Gastrocnemius medialis (tissue), 4 donors: ENCODE data around the gene HIVEP2. TPM values are rescaled to one million over a fixed set of nuclear protein-coding genes. Genes with fewer than 3 reads are reported as not detected.

Source experiments
- ATAC-seq, 2 donors: fragments of 150-250 bp; one replicate each; pipeline ENCODE4 v1.9.1; 2016
- DNase-seq, 2 donors: peaks; one replicate each; pipeline ENCODE4 v3.0.0-alpha.2; 2019
- H3K27ac ChIP-seq, 4 donors: fragments of 200-600 bp; sonication (generic); 1 replicate in 1 of 4; 2 replicates in 3 of 4; pipeline ENCODE4 v1.5.1; 2016 to 2018; ENCODE audit warnings: mild to moderate bottlenecking in 2 of 4, moderate library complexity in 1 of 4
- H3K27me3 ChIP-seq, 3 donors: fragments of 200-600 bp; sonication (generic) in 2 of 3; 1 replicate in 1 of 3; 2 replicates in 2 of 3; pipeline versions ENCODE4 v1.5.1 to v1.6.0; 2016 to 2019; ENCODE audit warnings: mild to moderate bottlenecking in 1 of 3, moderate library complexity in 1 of 3
- H3K36me3 ChIP-seq, 2 donors: fragments of 200-600 bp; sonication (generic) in 1 of 2; one replicate each; pipeline ENCODE4 v1.5.1; 2017 to 2018
- H3K4me1 ChIP-seq, 2 donors: fragments of 200-600 bp; sonication (generic) in 1 of 2; one replicate each; pipeline ENCODE4 v1.5.1; 2016 to 2017; ENCODE audit warnings: mild to moderate bottlenecking in 2 of 2
- H3K4me3 ChIP-seq, 4 donors: fragments of 200-600 bp; sonication (generic) in 3 of 4; 1 replicate in 1 of 4; 2 replicates in 3 of 4; pipeline ENCODE4 v1.5.1; 2016 to 2019; ENCODE audit warnings: mild to moderate bottlenecking in 2 of 4
- H3K9me3 ChIP-seq, 3 donors: fragments of 200-600 bp; sonication (generic) in 2 of 3; 1 replicate in 1 of 3; 2 replicates in 2 of 3; pipeline ENCODE4 v1.5.1; 2016 to 2019
- POLR2A ChIP-seq, 2 donors: fragments of 450-650 bp; IDR thresholded peaks; one replicate each; pipeline ENCODE4 v1.6.1; 2017; ENCODE audit warnings: antibody characterized with exemption in 2 of 2, mild to moderate bottlenecking in 2 of 2, moderate library complexity in 2 of 2
- in situ Hi-C, 4 donors: fragments of 200-750 bp; cut with MboI; loops; one replicate each; pipeline versions ENCODE4 v1.15.0 to v1.8.0; 2017; ENCODE audit warnings: low sequenced_read_pairs in 4 of 4
- intact Hi-C: fragments of 100-400 bp; cut with DNase I; formaldehyde crosslinking; loops from one replicate; pipeline ENCODE4 v1.15.1; 2023; ENCODE audit warnings: low total_unique reads
- total RNA-seq, 4 donors: library from RNA; depleted of rRNA; stranded (reverse); fragments of >200 nt; gene quantifications; one replicate each; pipeline versions ENCODE4 v1.1.0 to v1.2.3, GENCODE V29; 2016
- TF ChIP-seq, protein P1 (sequence below), 5 experiments: fragments of 450-650 bp in 3 of 5; fragments of 200-600 bp in 2 of 5; sonication (generic) in 2 of 5; IDR thresholded peaks in 4 of 5; conservative IDR thresholded peaks in 1 of 5; 1 replicate in 4 of 5; 2 replicates in 1 of 5; pipeline ENCODE4 v1.5.1; 2016 to 2019; ENCODE audit warnings: antibody characterized with exemption in 5 of 5, mild to moderate bottlenecking in 3 of 5, moderate library complexity in 3 of 5

The HIVEP2 gene
- total RNA-seq, 4 donors from 2014 or later, result 15.9 to 29.4 (median 25.3) TPM

GRCh38 chr6:142822842-142823241 lies 122.1 kb downstream of the HIVEP2 start:
- intact Hi-C loops, result loop anchor here (5.0 kb wide), 1 partner anchor 124 kb away; the partner anchor contains the start of gene HIVEP2

DNA sequence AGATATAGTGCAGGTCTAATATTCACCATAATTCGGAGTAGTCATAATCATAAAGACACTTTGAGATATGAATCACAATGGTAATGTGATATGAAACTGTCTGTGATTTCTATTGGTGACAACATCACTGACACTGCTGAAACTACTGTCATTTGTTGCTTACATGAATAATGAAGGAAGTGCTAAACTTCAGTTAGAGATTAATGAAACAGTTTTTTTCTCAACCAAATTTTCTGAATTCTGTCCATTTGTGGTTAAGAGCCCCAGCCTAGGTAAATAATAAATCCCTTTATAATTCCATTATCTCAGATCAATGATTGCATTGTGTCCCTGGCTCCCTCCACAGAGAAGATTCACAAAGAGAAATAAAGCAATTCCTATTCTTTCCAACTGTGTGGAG lies 122.6 kb downstream of the HIVEP2 start:
- no peaks in the 10 kb centered on the region for H3K36me3 ChIP-seq
- peak; percentile 53 to 68 for ATAC-seq
- intact Hi-C loops (loop anchor here (5.0 kb wide), 1 partner anchor 125 kb away; the partner anchor contains the start of gene HIVEP2), in situ Hi-C loops (no loop called here)
- no peak for DNase-seq
- H3K4me1 ChIP-seq, result peaks cover 68% of the 10 kb centered on the region in 2 donors
- H3K4me3 ChIP-seq, result no peak overlapping the region
- no peaks in the 10 kb centered on the region for H3K9me3 ChIP-seq
- no peaks in the 10 kb centered on the region for H3K27me3 ChIP-seq
- TF ChIP-seq, protein P1, sequence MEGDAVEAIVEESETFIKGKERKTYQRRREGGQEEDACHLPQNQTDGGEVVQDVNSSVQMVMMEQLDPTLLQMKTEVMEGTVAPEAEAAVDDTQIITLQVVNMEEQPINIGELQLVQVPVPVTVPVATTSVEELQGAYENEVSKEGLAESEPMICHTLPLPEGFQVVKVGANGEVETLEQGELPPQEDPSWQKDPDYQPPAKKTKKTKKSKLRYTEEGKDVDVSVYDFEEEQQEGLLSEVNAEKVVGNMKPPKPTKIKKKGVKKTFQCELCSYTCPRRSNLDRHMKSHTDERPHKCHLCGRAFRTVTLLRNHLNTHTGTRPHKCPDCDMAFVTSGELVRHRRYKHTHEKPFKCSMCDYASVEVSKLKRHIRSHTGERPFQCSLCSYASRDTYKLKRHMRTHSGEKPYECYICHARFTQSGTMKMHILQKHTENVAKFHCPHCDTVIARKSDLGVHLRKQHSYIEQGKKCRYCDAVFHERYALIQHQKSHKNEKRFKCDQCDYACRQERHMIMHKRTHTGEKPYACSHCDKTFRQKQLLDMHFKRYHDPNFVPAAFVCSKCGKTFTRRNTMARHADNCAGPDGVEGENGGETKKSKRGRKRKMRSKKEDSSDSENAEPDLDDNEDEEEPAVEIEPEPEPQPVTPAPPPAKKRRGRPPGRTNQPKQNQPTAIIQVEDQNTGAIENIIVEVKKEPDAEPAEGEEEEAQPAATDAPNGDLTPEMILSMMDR (IDR thresholded peaks at IDR 0.05 in 4 of 5, conservative IDR thresholded peaks at IDR 0.05 in 1 of 5), result no peak
- TF ChIP-seq POLR2A (IDR thresholded peaks at IDR 0.05), result no peak
- peak overlapping the region; percentile 63 to 73 (median 69) for H3K27ac ChIP-seq

More at GRCh38 chr6:142822842-142823241, 122.1 kb downstream of the HIVEP2 start:
- Histone ChIP-seq H3K36me3 (no peaks in the 10 kb centered on the region), H3K4me3 (no peak overlapping the region), H3K9me3 (no peaks in the 10 kb centered on the region), H3K4me1 (peaks cover 72 to 73% of the 10 kb centered on the region in 2 donors), H3K27me3 (no peaks in the 10 kb centered on the region), H3K27ac (peak overlapping the region; percentile 28 to 73 (median 66))
- in situ Hi-C loops, result no loop called here
- TF ChIP-seq, protein P1 (IDR thresholded peaks at IDR 0.05 in 4 of 5, conservative IDR thresholded peaks at IDR 0.05 in 1 of 5), result peak in 2 of 5 experiments; percentile 15 to 44
- TF ChIP-seq POLR2A (IDR thresholded peaks at IDR 0.05), result no peak
- ATAC-seq (no peak), DNase-seq (peak in 1 of 2 donors; percentile 30)

DNA sequence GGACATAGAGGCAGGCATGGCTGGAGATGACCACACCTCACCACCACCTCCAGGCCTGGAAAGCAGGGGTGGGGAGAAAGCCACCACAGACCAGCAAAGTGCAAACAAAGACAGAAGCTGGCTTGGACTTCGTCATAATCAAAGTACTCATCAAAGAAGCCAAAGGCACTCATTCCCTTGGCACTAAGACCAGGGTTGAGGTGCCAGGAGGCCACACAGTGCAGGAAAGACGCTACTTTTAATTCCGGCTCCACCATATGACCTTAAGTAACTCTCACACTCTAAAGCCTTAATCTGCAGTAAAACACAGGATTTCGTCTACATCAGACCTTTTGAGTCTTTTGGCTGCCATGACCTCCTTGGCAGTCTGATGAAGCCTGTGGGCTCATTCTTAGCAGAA lies 123.1 kb downstream of the HIVEP2 start:
- no peaks in the 10 kb centered on the region for H3K9me3 ChIP-seq
- intact Hi-C loops, result loop anchor here (5.0 kb wide), 1 partner anchor 125 kb away; the partner anchor contains the start of gene HIVEP2
- DNase-seq, result peak; percentile 16 to 31
- H3K27me3 ChIP-seq, result no peaks in the 10 kb centered on the region
- in situ Hi-C loops, result no loop called here
- TF ChIP-seq, protein P1 (IDR thresholded peaks at IDR 0.05 in 4 of 5, conservative IDR thresholded peaks at IDR 0.05 in 1 of 5), result no peak
- no peak for TF ChIP-seq POLR2A (IDR thresholded peaks at IDR 0.05)
- no peak overlapping the region for H3K4me3 ChIP-seq
- H3K4me1 ChIP-seq, result peaks cover 64% of the 10 kb centered on the region in 2 donors
- peak overlapping the region; percentile 63 to 73 (median 69) for H3K27ac ChIP-seq
- H3K36me3 ChIP-seq, result no peaks in the 10 kb centered on the region
- ATAC-seq, result peak; percentile 36 to 38

DNA sequence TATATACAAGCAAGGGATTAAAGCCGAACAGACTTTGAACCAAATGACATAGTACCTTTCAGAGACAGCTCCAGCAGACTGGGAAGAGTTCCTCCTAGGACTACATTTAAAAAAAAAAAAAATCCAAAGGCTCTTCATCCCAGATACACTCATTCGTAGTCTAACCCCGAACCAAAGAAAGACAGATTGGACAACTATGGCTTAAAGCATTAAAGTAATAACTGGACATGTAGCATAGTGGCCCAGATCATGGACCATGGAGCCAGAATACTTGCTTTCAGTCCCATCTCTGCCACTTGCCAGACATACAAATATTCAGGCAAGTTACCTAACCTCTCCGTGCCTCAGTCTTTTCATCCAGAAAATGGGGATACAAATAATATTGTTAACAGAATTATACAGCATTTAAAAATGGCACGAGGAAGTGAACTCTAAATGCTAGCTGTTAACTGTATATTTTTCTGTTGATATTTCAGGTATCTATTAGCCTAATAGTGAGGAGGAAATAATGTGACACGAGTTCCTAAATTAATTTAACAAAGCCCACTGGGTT lies 123.7 kb downstream of the HIVEP2 start:
- intact Hi-C loops, result loop anchor here (5.0 kb wide), 1 partner anchor 126 kb away; the partner anchor contains the start of gene HIVEP2
- H3K27ac ChIP-seq, result peak overlapping the region; percentile 63 to 73 (median 69)

More for the DNA sequence above, 123.7 kb downstream of the HIVEP2 start:
- Histone ChIP-seq H3K4me1 (peaks cover 58 to 61% of the 10 kb centered on the region in 2 donors), H3K4me3 (no peak overlapping the region), H3K27me3 (no peaks in the 10 kb centered on the region), H3K36me3 (no peaks in the 10 kb centered on the region), H3K9me3 (no peaks in the 10 kb centered on the region)
- in situ Hi-C loops, result no loop called here
- DNase-seq (no peak), ATAC-seq (no peak)
- TF ChIP-seq POLR2A (IDR thresholded peaks at IDR 0.05), result no peak
- TF ChIP-seq, protein P1 (IDR thresholded peaks at IDR 0.05 in 4 of 5, conservative IDR thresholded peaks at IDR 0.05 in 1 of 5), result no peak
